GM18517 (cell line): ENCODE measurements around the gene TMEM217.

Experiments
- ATAC-seq: cut with Tn5 transposase; IDR thresholded peaks from one replicate; pipeline ENCODE4 v1.9.1; 2021; ENCODE audit warnings: mild to moderate bottlenecking, moderate library complexity; ENCODE audit not compliant: unreplicated experiment

The TMEM217 gene

GRCh38 chr6:37244430-37245310 is 13.3 kb downstream of the TMEM217 start:
- no peak for ATAC-seq

DNA sequence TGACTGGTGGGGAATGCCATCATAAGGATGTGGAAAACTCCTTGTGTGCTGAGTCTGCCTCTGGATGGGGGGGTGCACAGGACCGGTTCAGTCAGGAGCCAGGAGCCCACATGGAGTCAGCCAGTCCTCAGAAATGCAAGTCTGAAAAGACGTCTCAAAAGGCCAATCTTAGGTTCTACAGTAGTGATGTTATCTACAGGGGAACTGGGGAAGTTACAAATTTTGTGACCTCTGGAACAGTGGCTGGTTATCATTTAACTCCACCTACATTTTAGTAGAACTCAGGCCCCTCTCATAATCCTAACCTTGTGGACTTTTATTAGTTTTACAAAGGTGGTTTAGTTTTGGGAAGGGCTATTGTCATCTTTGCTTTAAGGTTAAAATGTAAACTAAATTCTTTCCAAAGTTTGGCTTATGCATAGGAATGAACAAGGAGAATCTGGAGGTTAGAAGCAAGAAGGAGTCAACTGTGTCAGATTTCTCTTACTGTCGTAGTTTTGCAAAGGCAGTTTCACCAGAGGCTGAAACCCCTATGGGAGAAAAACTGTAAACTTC is 14.1 kb downstream of the TMEM217 start:
- no peak for ATAC-seq

DNA sequence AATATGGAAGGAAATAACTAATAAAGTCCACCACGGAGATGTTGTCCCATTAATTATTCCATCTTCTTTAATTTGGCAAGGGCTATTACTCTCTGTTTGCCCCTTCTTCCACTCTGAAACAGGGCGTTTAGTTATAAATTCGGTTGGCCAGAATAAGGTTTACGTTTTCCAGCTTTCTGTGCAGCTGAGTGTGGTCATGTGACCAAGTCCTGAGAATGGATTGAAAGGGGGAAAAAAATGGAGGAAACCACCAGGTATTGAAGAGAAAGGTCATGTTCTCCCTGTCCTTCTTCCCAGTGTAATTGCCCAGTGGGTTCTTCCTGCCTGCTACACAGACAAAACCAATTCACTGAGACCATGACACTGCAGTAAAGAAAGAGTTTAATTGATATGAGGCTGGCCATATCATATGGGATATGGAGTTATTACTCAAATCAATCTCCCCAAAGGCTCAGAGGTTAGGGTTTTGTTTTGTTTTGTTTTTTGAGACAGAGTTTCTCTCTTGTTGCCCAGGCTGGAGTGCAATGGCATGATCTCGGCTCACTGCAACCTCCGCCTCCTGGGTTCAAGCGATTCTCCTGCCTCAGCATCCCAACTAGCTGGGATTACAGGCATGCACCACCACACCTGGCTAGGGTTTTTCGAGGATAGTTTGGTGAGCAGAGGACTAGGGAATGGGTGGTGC is 14.7 kb downstream of the TMEM217 start:
- no peak for ATAC-seq

DNA sequence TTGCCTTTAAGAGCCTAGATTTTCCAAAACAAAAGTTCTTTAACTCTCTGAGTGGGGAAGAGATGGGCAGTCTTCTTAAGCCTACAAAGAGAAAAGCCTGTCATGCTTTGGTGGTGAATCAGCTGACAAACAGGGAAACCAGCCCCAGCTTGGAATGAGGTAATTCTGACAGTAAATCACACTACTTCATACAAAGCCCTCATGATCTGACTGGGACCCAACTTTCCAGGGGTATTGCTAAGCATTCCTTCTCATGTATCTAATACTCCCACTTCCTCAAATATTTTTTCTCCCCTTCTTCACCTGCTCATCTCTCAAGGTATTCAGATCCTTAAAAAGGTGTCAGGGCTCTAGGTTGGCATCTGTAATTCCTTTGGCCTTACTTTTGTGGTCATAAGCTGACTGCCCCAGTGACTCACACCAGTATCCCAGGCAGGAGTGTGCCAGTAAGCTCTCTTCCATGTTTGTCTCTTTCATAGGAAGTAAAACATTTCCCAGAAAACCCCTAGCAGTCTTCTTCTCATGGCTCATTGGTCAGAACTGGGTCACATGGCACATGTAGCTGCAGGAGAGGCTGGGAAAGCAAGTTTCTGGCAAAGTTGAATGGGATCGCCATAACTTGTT is 15.4 kb downstream of the TMEM217 start:
- no peak for ATAC-seq

GRCh38 chr6:37241775-37242428 is 16.0 kb downstream of the TMEM217 start:
- ATAC-seq, result no peak

DNA sequence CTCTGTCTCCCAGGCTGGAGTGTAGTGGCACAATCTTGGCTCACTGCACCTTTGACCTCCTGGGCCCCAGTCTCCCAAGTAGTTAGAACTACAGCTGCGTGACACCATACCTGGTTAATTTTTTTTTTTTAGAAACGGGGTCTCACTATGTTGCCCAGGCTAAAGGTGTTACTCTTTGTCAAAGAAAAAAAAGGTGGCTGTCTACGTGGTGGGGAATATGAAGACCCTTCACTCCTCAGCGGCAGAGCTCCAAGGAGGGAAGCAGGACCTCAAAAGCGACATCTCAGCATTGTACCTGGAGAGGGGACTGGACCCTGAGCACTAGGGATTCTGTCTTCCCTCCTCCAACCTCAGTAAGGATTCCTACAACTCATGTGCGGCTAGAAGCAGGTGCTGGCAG is 16.8 kb downstream of the TMEM217 start:
- no peak for ATAC-seq

GRCh38 chr6:37239950-37240713 is 17.8 kb downstream of the TMEM217 start:
- peak; percentile 49 for ATAC-seq

DNA sequence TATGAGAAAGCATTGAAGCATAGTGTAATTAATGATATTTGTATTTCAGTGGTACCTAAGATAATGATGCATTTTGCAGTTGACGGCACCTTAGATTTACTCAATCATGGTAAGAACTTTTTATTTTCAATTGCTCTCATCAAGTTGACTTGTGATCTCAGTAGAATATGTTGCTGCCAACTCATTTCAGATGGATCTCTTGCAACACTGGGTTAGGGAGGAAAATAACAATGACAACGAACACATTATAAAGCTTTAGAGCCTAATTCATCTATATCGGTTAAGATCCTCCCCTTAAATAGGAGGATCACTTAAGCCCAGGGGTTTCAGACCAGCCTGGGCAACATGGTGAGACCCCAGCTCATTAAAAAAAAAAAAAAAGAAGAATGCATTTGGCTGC is 18.4 kb downstream of the TMEM217 start:
- ATAC-seq, result peak; percentile 10

GRCh38 chr6:37238381-37238780 is 19.6 kb downstream of the TMEM217 start:
- ATAC-seq, result no peak

- no peak for ATAC-seq
Observed at GRCh38 chr6:37237789-37238188, 20.2 kb downstream of the TMEM217 start.

GRCh38 chr6:37236921-37237320 is 21.0 kb downstream of the TMEM217 start:
- ATAC-seq, result no peak

DNA sequence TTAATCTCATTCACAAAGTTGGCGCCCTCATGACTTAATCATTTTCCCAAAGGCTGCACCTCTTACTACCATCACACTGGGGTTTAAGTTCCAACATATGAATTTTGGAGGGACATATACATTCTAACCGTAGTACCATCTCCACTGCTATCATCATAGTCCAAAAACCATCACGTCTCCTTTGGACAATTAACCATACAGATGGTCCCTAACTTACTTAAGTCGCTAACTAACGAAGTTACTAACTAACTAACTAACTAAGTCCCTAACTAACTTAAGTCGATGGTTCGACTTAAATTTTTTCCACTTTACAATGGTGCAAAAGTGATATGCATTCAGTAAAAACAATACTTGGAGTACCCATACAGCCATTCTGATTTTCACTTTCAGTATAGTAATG is 24.4 kb downstream of the TMEM217 start:
- ATAC-seq, result no peak

- no peak for ATAC-seq
Observed at GRCh38 chr6:37232430-37233017, 25.4 kb downstream of the TMEM217 start.

DNA sequence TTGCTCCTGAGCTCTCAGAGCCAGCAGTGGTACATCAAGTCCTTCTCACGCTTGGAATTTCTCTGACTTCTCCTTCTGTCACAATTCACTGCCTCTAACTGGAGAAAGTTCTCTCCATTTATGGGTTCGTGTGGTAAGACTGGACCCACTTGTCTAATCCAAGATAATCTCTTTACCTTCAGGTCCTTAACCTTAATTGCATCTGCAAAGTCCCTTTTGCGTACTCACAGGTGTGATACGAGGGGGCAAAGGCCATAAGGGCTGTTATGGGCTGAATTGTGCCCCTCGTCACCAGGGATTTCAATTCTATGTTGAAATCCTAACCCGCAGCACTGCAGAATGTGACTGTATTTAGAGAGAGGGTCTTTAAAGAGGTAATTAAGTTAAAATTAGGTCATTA is 27.8 kb downstream of the TMEM217 start:
- no peak for ATAC-seq

DNA sequence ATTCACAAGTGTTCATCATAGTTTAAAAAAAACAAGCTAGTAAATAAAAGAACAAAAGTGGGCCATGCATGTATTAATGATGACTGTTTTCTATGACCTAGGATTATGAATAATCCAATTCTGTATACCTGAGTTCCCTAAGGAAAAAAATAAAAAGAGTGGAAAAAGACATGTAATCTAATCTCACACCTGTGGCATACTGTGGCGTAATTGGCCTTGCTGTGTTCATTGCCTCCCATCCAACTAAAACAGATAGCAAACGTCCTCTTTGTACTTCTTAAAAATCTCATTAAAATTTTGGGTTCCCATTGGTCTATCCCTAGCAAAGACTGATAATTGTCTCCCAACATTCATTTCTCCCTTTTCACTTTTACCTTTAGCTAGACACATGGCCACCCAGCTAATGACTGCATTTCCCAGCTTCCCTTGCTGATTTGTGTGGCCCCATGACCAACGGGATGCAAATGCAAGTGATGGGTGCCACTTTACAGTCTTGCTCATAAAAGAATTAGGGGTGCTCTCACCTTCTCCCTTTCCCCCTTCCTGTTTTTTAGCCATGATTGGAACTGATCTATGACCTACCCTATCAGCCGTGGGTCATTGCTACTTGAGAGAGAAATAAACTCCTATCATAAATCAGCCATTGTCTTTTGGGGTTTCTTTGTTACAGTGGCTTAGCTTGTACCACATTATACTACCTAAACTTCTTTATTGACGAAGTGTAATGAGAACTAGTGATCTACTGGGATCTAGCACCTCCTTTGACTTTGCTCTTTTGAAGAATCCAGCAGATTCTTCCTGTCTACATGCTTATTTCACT is 32.4 kb downstream of the TMEM217 start:
- ATAC-seq, result no peak

GRCh38 chr6:37222992-37223391 is 35.0 kb downstream of the TMEM217 start:
- no peak for ATAC-seq

DNA sequence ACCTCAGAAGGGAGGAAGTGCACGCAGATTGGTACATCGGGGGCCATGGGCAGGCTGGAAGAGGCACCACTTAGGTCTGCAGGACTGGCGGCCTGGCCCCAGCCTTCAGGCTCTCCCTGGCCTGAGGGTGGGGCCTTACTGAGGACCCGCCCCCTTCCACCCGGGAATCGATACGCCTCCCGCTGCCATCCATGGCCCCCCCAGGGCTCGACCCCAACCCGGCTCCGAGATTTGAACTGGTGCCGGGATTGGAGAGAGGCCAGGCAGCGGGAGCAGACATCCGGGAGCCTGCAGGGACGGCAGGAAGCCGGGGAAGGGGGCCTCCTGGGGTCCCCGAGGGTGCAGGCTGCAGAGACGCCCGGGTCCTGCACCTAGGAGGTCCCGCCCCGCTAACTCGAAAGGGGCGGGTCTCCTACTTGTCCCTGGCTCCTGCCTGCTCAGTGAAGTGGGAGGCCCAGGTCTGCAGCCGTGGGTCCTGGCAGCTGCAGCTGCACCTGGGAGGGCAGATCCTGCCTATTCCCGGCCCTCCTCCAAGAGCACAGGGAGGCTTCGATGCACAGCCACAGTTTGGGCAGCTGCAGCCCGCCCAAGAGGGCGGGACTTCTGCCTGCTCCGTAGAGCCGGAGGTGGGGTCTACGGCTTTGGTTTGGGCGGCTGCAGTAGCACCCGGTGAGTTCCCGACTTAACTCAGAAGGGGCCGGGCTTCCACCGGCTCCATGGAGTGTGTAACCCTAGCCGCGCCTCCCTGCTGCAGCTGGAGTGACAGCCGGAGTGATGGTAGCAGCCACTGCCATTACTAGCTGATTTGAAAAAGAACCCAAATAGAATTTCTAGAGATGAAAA is 35.6 kb downstream of the TMEM217 start:
- peak; percentile 70 for ATAC-seq

GRCh38 chr6:37221585-37222124 is 36.3 kb downstream of the TMEM217 start:
- ATAC-seq, result no peak
